Ovary (tissue), 10 donors: ENCODE measurements around the gene PCDHA1. TPM values are rescaled to one million over a fixed set of nuclear protein-coding genes. Genes with fewer than 3 reads are reported as not detected.

Experiments
- DNase-seq, 5 donors: peaks; one replicate each; pipeline ENCODE4 v3.0.0-alpha.2; 2019 to 2020
- H3K27ac ChIP-seq, 2 donors: fragments of 200-600 bp; one replicate each; pipeline versions ENCODE4 v1.5.1 to v1.8.0; 2019 to 2022
- H3K27me3 ChIP-seq: fragments of 200-600 bp; one replicate; pipeline ENCODE4 v1.8.0; 2022
- H3K36me3 ChIP-seq: fragments of 200-600 bp; sonication (generic); one replicate; pipeline ENCODE4 v1.5.1; 2019
- H3K4me1 ChIP-seq: one replicate; pipeline ENCODE4 v1.8.1; 2013; ENCODE audit warnings: mild to moderate bottlenecking, moderate library complexity; ENCODE audit not compliant: insufficient read depth
- H3K4me3 ChIP-seq: fragments of 200-600 bp; sonication (generic); one replicate; pipeline ENCODE4 v1.5.1; 2017
- H3K9me3 ChIP-seq, 2 donors: fragments of 200-600 bp in 1 of 2; sonication (generic) in 1 of 2; one replicate each; pipeline versions ENCODE4 v1.5.1 to v1.8.1; 2013 to 2019; ENCODE audit warnings: mild to moderate bottlenecking in 1 of 2, moderate library complexity in 1 of 2
- CTCF ChIP-seq, 3 donors: fragments of 450-650 bp in 2 of 3; fragments of 200-600 bp in 1 of 3; IDR thresholded peaks; one replicate each; pipeline versions ENCODE4 v1.5.1 to v1.8.0; 2016 to 2022; ENCODE audit warnings: antibody characterized with exemption in 3 of 3, mild to moderate bottlenecking in 1 of 3
- EP300 ChIP-seq: sonication (generic); formaldehyde crosslinking; IDR thresholded peaks from one replicate; pipeline ENCODE4 v1.6.1; 2017; ENCODE audit warnings: antibody characterized with exemption
- POLR2A ChIP-seq: fragments of 450-650 bp; IDR thresholded peaks from one replicate; pipeline ENCODE4 v1.6.1; 2017; ENCODE audit warnings: antibody characterized with exemption, mild to moderate bottlenecking, moderate library complexity
- WGBS, 3 donors: extraction: QIAGEN DNeasy Blood & Tissue Kit in 1 of 3; methylation state at CpG; one replicate each; pipeline versions ENCODE4 v1.1.5 to v1.1.7; 2013 to 2017; 5-methylcytosine and 5-hydroxymethylcytosine counted together
- intact Hi-C, 4 donors: fragments of 100-400 bp; cut with DNase I; formaldehyde crosslinking; loops; one replicate each; pipeline versions ENCODE4 v1.11.0 to v1.15.1; 2022 to 2023
- long read RNA-seq, 3 donors: library from polyadenylated mRNA in 2 of 3; unstranded in 2 of 3; transcript quantifications; one replicate each; pipeline ENCODE4 v2.0.0 and lab custom pipeline, GENCODE V29; 2021 to 2026
- polyA plus RNA-seq, 2 donors: library from polyadenylated mRNA; stranded (reverse); fragments of 200-250 nt in 1 of 2; fragments of 350-450 nt in 1 of 2; fragmentation: Illumina TruSeq in 1 of 2; extraction: RNeasy Lipid Tissue Mini Kit (QIAGEN cat#74804) in 1 of 2; gene quantifications; one replicate each; pipeline ENCODE4 v1.2.3, GENCODE V29; 2013 to 2014
- total RNA-seq, 7 donors: library from RNA; depleted of rRNA in 2 of 7; stranded (reverse); fragments of >200 nt in 2 of 7; fragmentation: NEBNext Ultra II Directional in 3 of 7; extraction: Animal tissue kit (Norgen Biotek cat#: 25700) in 3 of 7; gene quantifications; one replicate each; pipeline versions ENCODE4 v1.1.0 to v1.2.4, GENCODE V29; 2016 to 2023
- donor health status: DM: no; HTN: no; CAD: no; lungs with moderate emphysema.
- donor health status: DM: no; HTN: no; CAD: no.
- donor health status: Bipolar disorder and iron deficiency.
- donor health status: DM: yes; HTN: yes; CAD: no.
- donor health status: DM: no; HTN: no; CAD: no.
- donor health status: DM: yes; HTN: yes; CAD: no.

The PCDHA1 gene
- under 1 TPM in 1 of 7 donors, not detected in 6; 0.05 TPM for total RNA-seq
- not detected for polyA plus RNA-seq
- long read RNA-seq, donor 1: 0 reads
- long read RNA-seq, donor 2: 0 reads
- long read RNA-seq, donor 3: 0 reads

- H3K27ac ChIP-seq: no peak within 1 kb of the TSS
- no peaks in the 10 kb centered on the region for H3K4me1 ChIP-seq
- intact Hi-C loops: no loop called here
- TF ChIP-seq POLR2A: no peak
- H3K4me3 ChIP-seq: no peak within 1 kb of the TSS
- no peaks in the 10 kb centered on the region for H3K27me3 ChIP-seq
- H3K36me3 ChIP-seq: no peaks in the 10 kb centered on the region
- no peak for DNase-seq
- peaks cover 0 to 35% of the 10 kb centered on the region in 2 donors for H3K9me3 ChIP-seq
- 13 to 32% (median 30%) methylated on average over 29 of the region's 29 CpGs for WGBS, 3 donors
Measured at GRCh38 chr5:140785905-140786686, at the start of gene PCDHA1. Gene PCDHA1 (plus strand): TSS chr5:140786140.

DNA sequence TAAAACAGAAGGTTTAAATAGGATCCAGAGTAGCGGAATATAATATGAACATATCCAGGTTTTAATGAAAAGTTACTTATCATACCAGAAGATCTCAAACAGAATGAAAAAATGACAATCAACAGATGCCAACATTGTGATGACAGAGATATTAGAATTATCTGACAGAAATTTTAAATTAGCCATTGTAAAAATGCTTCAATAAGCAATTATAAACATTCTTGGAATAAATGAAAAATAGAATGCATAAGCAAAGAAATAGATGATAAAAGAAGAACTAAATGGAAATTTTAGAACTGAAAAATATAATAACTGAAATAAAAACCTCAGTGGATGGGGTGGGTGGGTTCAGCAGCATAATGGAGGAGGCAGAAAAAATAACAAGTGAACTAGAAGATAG lies 48.5 kb upstream of the PCDHA1 start:
- Histone ChIP-seq H3K9me3 (no peaks in the 10 kb centered on the region), H3K4me1 (no peaks in the 10 kb centered on the region), H3K4me3 (no peak overlapping the region), H3K27me3 (no peaks in the 10 kb centered on the region), H3K27ac (no peak overlapping the region), H3K36me3 (no peaks in the 10 kb centered on the region)
- TF ChIP-seq EP300: no peak
- no peak for TF ChIP-seq CTCF (IDR thresholded peaks at IDR 0.05)
- no peak for TF ChIP-seq POLR2A
- intact Hi-C loops: loop anchor here in 1 of 4 donors (10.0 kb wide), 1 partner anchor 373 kb away; the partner anchor contains the start of gene SLC4A9
- DNase-seq: no peak
- 63 to 72% (median 65%) methylated on average over 1 of the region's 1 CpG for WGBS, 3 donors

- TF ChIP-seq EP300: no peak
- no peak for TF ChIP-seq CTCF (IDR thresholded peaks at IDR 0.05)
- TF ChIP-seq POLR2A: no peak
- 56 to 61% (median 59%) methylated on average over 1 of the region's 1 CpG for WGBS, 3 donors
- Histone ChIP-seq H3K36me3 (no peaks in the 10 kb centered on the region), H3K27ac (no peak overlapping the region), H3K4me1 (no peaks in the 10 kb centered on the region), H3K27me3 (no peaks in the 10 kb centered on the region), H3K4me3 (no peak overlapping the region), H3K9me3 (no peaks in the 10 kb centered on the region)
- intact Hi-C loops: no loop called here
- DNase-seq: no peak
Measured at GRCh38 chr5:140741967-140742366, 44.0 kb upstream of the PCDHA1 start.

DNA sequence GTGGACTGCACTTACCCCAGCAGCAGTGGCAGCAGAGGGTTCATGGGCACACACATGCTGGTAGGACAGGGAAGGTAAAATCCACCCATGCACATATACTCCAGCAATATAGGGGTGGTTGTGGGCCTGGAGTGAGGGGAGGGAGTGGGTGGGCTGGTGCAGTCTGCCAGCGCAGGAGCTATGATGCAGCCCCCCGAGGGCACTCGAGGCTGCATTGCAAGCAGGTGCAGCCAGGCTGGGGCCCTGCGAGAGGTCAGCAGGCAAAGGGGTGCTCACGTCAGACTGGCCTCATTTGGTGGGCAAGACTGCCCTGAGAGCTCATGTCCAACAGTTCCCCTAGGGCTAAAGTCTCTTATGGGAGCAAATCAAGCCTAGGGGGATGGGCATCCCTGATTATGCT lies 32.4 kb upstream of the PCDHA1 start:
- no peak for DNase-seq
- WGBS, 3 donors: 77 to 83% (median 79%) methylated on average over 5 of the region's 5 CpGs
- intact Hi-C loops: no loop called here
- no peaks in the 10 kb centered on the region for H3K4me1 ChIP-seq
- no peak overlapping the region for H3K27ac ChIP-seq
- no peak overlapping the region for H3K4me3 ChIP-seq
- peaks cover 0 to 4% of the 10 kb centered on the region in 2 donors for H3K9me3 ChIP-seq
- no peaks in the 10 kb centered on the region for H3K27me3 ChIP-seq
- H3K36me3 ChIP-seq: no peaks in the 10 kb centered on the region
- TF ChIP-seq CTCF (IDR thresholded peaks at IDR 0.05) (no peak), EP300 (no peak), POLR2A (no peak)
